NCI-H1105 treated with DMSO at 0.1 percent for 48 hours (cell line): ENCODE measurements around the gene RRAS2.

ENCODE experiments used
- DNase-seq: peaks from one replicate; lab custom pipeline; 2025; lab: John Stamatoyannopoulos, UW

Gene RRAS2

DNA sequence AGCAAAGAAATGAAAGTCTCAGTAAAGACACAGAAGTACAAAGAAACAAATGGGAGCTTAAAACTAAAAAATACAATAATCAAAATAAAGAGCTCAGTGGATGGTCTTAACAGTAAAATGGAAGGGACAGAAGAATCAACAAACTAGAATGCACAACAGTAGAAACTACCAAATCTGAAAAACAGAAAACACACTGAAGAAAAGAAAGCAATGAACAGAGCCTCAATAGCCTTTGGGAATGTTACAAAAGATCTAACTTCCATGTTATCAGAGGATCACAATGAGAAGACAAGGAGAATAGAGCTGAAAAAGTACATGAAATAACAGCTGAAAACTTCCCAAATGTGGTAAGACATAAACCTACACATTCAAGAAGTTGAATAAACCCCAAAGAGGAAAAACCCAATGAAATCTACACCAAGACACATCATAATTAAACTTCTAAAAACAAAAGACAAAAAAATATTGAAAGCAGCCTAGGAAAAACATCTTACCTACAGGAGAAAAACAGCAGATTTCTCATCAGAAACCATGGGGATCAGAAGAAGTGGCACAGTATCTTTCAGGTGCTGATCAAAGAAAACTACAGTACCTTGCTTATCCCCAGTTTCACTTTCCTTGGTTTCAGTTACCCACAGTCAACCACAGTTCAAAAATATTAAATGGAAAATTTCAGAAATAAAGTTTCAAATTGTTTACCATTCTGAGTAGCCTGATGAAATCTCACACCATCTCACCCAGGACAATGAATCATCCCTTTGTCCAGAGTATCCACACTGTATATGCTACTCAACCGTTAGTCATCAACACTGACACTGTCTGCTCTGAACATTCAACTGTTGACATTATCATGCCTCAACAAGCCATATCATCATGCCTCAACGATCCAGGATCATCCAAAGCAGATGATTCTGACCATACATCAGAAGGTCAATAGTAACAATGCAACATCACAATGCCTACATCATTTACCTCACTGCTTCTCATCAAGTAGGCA, 22.2 kb downstream of the RRAS2 start:
- no peak for DNase-seq

GRCh38 chr11:14335712-14336111, 23.3 kb downstream of the RRAS2 start:
- DNase-seq = no peak

DNA sequence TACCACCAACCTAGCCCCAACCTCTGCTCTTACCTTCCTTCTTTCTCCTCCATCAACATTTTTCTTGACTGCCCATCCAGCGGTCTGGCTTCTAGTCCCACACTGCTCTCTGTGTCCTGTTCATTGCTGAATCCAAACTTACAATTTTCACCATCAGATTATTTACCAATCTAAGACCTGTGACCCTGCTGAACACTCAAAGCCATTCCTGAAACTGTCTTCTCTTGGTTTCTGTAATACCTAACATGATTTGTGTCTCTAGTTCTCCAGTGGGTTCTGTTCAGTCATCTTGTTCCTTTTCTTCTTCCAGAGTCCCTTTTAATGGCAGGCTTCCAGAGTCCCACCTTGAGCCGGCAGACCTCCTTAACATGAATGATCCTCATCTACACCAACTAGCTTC, 24.1 kb downstream of the RRAS2 start:
- no peak for DNase-seq

- DNase-seq = no peak
These were observed 24.8 kb downstream of the RRAS2 start for GRCh38 chr11:14334192-14334591.

DNA sequence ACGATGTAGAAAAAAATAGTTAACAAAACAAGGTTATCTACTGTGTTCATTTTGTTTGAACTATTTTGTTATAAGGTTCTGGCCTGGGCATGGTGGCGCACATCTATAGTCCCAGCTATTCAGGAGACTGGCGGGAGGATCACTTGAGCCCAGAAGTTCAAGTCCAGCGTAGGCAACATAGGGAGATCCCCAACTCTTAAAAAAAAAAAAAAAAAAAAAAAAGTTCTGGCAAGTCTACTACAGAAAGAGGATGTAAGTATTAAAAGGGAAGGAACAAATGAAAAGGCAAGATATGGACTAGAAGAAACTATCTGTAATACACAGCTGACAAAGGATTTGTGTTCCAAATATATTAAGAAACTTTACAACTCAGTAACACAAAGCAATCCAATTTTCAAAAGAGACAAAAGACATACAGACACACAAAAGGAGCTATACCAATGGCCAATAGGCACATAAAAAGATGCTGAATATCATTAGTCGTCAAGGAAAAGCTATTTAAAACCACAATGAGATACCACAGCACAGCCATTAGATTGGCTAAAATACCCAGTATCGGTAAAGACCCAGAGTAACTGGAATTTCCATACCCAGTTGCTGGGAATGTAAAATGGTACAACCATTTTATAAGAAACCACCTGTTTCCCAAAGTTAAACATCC, 27.4 kb downstream of the RRAS2 start:
- no peak for DNase-seq

GRCh38 chr11:14330881-14331280, 28.1 kb downstream of the RRAS2 start:
- no peak for DNase-seq

DNA sequence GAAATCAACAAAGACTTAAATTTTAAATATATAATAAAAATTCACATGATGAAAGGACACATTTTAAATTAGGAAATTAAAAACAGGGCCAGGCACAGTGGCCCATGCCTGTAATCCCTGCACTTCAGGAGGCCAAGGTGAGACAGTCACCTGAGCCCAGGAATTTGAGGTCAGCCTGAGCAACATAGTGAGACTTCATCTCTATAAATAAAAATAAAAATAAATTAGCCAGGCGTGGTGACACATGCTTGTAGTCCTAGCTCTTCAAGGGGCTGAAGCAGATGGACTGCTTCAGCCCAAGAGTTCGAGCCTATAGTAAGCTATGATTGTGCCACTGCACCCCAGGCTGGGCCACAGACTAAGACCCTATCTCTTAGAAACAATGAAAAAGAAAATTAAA, 29.3 kb downstream of the RRAS2 start:
- no peak for DNase-seq

DNA sequence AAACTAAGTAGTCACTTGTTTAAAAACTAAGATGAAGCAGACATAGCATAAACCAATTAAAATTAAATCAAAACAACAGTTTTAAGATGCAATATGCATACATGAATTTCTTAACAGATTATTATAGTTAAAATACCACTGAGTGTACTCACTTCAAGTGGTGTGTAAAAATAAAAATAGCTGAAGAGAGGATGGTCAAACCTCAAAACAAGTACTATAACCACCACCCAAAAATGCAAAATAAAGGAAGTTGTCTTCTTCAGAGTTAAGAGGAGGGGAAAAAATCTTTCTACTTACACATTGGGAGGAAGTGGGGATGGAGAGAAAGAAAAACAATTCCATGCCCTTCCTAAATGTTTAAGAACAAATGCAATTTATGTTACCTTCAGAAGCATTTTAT, 31.9 kb downstream of the RRAS2 start:
- no peak for DNase-seq

GRCh38 chr11:14323118-14323676, 35.8 kb downstream of the RRAS2 start:
- DNase-seq = no peak

DNA sequence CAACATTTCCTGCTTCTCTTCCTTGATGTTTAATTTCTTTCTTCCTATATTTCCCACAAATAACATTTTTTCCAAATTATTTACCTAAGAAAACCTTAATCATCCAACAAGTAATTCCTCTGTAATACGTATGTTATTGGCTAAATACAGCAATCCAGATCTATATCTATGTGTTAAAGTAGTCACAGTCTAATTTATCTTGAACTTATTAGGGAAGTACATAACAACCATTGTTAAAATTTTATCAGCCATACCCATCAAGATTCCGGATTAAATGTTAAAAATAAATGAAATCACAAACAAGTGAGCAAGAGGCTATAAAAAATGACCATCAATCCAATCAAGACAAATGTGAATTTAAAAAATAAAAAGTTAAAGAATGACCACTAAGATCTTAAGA, 36.5 kb downstream of the RRAS2 start:
- DNase-seq = no peak

DNA sequence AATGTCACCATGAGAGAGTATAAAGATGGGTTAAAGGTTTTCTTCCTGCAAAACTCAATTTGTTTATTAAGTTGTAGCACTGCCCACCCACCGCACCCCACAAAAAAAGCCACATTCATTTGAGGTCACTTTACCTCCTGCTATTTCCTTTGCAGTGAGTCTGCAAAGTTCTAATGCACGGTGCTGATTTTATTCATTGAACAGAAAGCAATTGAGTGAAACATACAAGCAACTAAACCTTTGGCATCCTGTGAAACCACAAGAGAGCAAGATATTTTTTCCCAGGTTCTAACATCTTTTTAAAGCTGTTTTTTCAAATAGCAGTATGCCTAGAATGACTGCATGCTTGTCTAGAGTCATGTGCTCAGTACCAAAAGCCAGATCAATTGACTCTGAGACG, 39.0 kb downstream of the RRAS2 start:
- no peak for DNase-seq

GRCh38 chr11:14318581-14318981, 40.4 kb downstream of the RRAS2 start:
- no peak for DNase-seq

GRCh38 chr11:14317659-14318325, 41.2 kb downstream of the RRAS2 start:
- DNase-seq = no peak

DNA sequence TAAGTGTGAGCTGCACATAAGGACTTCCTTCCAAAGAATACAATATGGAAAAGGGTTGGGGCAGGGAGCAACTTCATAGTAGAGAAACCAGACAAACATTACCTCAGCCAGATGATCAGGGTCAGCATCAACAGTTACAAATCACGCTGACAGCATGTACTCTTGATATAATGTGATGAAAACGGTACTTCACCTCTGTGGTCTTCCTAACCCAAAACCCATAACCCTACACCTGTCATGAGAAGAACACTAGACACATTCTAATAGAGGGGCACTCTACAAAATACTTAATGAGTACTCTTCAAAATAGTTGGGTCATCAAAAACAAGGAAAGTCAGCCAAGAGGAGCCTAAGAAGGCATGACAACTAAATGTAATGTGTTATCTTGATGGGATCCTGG, 43.9 kb downstream of the RRAS2 start:
- no peak for DNase-seq

- DNase-seq = no peak
These were observed 44.9 kb downstream of the RRAS2 start for GRCh38 chr11:14314127-14314526.

DNA sequence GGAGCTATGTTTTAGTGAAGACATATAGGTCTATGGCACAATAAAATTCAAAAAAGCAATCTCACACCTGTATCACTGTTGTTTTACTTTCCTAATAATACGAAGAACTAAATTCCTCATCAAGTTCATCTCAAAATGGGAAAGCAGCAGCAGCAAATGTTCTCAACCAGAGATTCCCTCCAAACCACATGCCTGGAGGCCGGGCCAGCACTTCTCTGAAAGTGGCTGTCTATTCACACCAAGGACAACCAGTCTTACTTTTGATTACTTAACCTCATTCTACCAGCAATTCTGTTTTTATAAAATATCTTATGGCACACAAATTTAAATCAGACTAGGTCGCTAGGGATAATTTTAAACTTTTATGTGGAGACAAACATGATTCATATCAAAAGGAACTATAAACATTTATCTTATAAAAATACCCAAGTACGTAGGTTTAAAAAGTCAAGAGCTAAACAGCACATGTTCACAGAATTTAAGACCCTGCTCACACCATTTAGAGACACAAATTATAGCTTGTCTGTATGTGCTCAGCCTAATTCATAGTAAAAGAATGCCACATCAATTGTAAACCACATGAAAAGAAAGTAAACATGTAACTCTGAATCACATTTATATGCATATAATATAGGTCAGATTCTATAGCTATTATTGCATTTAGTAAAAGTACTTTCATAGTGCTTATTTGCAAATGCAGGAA, 46.1 kb downstream of the RRAS2 start:
- DNase-seq = no peak

- no peak for DNase-seq
These were observed 48.3 kb downstream of the RRAS2 start for GRCh38 chr11:14310679-14311078.

- DNase-seq = peak; percentile 85
These were observed 49.4 kb downstream of the RRAS2 start for GRCh38 chr11:14309425-14310192.

- DNase-seq = no peak
These were observed 50.0 kb downstream of the RRAS2 start for GRCh38 chr11:14308897-14309387.

DNA sequence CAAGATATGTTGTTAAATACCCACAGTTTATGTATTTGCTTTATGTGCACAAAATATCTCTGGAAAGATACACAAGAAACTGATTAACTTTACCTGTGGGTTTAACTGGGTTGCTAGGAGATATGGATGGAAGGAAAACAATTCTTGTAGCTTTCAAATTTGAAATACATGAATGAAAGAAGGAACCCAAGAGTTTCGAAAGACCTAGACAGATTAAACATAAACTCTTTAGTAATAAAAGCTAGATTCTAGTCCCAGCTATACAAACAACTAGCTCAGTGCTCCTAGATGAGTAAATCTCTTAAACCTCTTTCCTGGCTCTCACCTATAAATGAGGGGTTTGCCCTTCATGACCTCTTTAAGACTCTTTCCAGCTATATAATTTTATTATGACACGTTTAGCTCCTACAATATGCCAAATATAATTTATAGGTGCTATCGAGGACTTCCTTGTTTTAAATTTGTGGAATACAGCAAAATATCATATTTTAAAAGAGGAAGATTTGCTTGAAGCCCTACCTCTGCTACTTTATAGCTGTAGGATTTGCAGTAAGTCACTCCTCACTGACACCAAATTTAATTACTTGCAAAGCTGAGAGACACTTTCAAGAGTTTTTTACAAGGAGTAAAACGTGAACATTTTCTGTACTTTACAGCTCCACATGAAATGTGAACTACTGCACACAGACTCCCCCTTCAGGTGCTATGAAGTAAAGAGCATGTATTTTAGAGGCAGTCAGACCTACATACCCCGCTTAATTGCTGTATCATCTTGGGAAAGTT, 50.7 kb downstream of the RRAS2 start:
- DNase-seq = peak; percentile 38
